Pons (tissue), 1 donor: Measurements from ENCODE around the gene LINGO4.
A peak's percentile ranks its signal among the peaks of the same experiment; 100 is the strongest.
"Not testable (repeated sequence)": the region's sequence is repeated elsewhere in the genome, so short reads cannot be mapped to it uniquely, and the experiment has no call there.

Source experiments
- DNase-seq: peaks from one replicate; pipeline ENCODE4 v3.0.0-alpha.2; 2016; ENCODE audit warnings: low spot score

LINGO4 gene

DNA sequence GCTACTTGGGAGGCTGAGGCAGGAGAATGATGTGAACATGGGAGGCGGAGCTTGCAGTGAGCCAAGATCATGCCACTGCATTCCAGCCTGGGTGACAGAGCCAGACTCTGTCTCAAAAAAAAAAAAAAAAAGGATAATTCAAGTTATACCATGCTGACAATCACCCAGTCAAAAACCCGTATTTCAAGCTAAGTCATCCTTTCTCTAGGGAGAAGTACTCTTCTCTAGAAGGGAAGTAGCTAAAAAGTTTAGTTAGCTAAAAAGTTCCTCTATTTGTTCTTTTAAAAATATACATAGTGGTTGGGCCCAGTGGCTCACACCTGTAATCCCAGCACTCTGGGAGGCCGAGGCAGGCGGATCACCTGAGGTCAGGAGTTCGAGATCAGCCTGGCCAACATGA lies 24.5 kb downstream of the LINGO4 start:
- not testable (repeated sequence) for DNase-seq

DNA sequence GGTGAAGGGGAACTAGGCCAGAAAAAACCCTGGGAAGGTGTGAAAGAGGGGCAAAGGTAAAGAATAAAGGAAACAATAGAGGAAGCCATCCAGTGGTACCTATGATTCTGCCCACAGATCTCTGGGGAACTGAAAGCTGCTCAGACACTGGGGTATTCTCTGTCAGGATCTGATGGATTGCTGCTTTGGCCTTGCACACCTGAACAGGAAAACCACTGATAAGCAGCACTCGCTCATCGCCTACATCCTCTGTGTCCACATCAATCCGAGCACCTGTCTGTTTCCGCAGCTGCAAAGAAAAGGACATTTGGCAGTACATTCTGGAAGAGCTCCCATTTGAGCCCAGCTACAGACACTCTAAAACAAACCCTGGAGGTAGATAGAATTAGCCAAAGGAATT lies 25.4 kb downstream of the LINGO4 start:
- no peak for DNase-seq

- DNase-seq: no peak
Measured at GRCh38 chr1:151777317-151777716, 27.9 kb downstream of the LINGO4 start.

- no peak for DNase-seq
Measured at GRCh38 chr1:151776665-151777062, 28.6 kb downstream of the LINGO4 start.

- no peak for DNase-seq
Measured at GRCh38 chr1:151775894-151776664, 29.1 kb downstream of the LINGO4 start.

DNA sequence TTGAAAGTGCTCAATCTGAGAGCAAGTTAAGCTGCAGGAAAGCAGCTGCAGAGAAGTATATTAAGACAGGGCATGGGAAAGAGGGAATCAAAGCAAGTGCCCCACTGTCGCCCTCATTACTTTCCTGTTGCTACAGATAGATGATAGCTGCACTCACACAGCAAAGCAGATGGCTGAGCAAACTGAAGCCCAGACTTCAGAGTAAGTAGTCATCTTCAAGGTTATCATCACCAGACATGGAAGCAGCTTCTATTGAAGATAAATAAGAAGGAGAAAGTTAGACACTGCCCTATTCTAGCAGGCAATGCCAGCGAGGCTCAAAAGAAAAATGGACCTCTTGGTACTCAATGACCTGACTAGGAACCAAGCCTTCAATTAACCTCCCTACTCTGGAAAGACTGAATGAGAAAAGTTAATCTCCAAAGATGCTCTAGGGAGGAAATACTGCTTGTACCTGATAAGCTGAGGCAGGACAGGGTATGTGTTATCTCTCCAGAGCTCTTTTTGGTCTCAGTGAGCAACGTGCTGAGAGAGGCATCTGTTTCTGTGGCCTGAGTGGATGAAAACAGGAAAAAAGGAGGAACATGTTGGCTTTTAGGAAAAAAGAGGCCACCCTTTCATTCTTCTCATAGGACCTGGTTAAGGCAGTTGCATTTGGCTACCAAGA lies 30.8 kb downstream of the LINGO4 start:
- DNase-seq: no peak

DNA sequence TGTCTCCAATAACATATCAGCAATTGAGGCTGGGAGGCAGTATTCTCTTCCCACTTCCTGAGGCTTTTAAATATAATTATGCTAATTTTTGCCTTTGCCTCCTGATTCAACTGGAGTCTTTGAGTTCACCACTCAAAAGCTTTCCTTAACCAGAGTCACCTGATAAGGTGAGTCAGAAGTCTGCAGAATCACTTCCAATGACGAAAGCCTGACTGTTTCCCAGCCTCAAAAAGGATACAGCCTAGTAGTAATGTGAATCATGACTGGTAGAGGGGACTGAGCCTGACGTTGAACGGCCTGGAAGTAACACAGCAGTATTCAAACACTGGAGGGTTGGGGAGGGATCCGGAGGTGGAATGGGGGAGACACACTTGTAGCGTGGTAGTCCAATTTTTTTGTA lies 31.5 kb downstream of the LINGO4 start:
- no peak for DNase-seq

DNA sequence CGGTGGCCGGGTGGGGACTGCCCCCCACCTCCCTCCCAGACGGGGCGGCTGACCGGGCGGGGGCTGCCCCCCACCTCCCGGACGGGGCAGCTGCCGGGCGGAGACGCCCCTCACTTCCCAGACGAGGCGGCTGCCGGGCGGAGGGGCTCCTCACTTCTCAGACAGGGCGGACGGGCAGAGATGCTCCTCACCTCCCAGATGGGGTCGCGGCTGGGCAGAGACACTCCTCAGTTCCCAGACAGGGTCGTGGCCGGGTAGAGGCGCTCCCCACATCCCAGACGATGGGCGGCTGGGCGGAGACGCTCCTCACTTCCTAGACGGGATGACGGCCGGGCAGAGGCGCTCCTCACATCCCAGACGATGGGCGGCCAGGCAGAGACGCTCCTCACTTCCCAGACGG lies 35.9 kb downstream of the LINGO4 start:
- DNase-seq: not testable (repeated sequence)

DNA sequence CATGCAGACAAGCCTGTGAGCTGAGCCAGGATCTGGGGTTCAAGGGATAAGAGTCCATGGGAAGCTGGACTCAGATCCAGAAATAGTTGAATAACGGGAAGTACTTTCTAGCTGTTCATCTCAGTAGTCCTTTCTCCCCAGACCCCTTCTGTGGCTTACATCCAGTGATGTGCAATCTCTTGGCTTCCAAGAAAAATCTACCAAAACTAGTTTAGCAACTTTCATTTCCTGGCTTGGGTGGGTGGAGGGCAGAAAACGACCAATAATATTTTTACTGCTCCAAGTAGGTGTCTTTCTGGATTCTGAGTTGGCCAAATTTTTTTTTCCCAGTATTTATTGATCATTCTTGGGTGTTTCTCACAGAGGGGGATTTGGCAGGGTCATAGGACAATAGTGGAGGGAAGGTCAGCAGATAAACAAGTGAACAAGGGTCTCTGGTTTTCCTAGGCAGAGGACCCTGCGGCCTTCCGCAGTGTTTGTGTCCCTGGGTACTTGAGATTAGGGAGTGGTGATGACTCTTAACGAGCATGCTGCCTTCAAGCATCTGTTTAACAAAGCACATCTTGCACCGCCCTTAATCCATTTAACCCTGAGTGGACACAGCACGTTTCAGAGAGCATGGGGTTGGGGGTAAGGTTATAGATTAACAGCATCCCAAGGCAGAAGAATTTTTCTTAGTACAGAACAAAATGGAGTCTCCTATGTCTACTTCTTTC lies 36.7 kb downstream of the LINGO4 start:
- not testable (repeated sequence) for DNase-seq

DNA sequence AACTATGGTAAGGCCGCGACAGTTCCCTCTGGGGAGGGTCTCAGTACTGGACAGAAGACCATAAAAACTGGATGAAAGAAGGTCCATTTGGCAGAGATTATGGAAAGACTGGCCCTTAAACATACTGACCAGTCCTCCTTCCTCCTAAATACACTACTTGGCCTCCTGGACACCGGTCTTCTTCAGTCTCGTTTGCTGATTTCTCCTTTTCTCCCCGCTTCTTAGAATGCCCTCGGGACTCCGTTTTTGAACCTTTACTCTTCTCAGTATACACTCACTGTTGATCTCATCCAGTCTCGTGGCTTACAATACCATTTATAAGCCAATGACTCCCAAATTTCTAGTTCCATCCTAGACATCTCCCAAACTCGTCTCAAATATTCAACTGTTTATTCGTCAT lies 41.2 kb downstream of the LINGO4 start:
- no peak for DNase-seq

GRCh38 chr1:151762941-151763921 lies 42.0 kb downstream of the LINGO4 start, which contains the start of gene MRPL9:
MRPL9 (minus strand) TSS chr1:151763496; CDS start chr1:151763479, 17 bp downstream.
- DNase-seq: peak; percentile 51

DNA sequence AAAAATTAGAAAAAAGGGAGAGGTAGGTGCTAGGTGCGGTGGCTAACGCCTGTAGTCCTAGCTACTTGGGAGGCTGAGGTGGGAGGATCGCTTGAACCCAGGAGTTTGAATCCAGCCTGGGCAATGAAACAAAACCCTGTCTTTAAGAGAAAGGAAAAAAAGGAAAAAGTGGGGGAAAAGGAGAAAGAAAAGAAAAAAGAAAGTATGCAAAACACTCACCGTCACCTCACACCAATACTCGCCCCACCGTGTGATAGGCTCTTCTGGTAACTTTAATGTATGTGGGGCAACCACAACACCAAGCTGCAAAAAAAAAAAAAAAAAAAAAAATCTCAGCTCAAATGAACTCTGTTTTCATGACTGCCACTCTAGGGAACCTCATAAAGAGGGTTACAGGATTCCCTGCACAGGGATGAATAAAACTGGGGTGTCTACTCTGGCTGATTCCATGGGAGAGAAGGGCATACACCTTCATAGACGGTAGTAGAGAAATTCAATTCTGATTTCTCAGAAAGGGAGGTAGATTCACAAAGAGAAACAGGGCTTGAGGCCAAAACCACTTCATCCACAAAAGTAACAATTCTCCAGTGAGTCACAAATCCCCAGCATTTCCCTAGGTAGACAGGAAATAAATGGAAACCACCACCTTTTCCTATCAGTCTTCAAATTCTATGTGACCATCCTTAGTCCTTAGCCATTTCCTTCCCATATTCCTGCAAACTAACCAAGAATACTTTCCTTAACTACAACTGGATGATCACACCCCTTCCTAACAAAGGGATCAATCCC lies 44.4 kb downstream of the LINGO4 start:
- DNase-seq: no peak

GRCh38 chr1:151759241-151759640 lies 46.0 kb downstream of the LINGO4 start:
- no peak for DNase-seq

- no peak for DNase-seq
Measured at GRCh38 chr1:151756291-151756690, 48.9 kb downstream of the LINGO4 start.
